MV-4-11 (cell line): Measurements from ENCODE around the gene RNF166.

Source experiments
- DNase-seq: peaks from one replicate; lab custom pipeline; 2025; lab: John Stamatoyannopoulos, UW

The RNF166 gene

GRCh38 chr16:88706229-88706964, at the start of gene RNF166, which contains the start of gene CTU2:
TSS of gene RNF166 (minus strand) at chr16:88706408. CDS start at chr16:88706325, 83 bp downstream.
TSS of gene CTU2 (plus strand) at chr16:88706503. CDS start at chr16:88706531, 28 bp downstream.
- peak; percentile 71 for DNase-seq

- DNase-seq, result no peak
Observed at GRCh38 chr16:88754912-88755744, 48.9 kb upstream of the RNF166 start.

- no peak for DNase-seq
Observed at GRCh38 chr16:88754109-88754911, 48.1 kb upstream of the RNF166 start.

- no peak for DNase-seq
Observed at GRCh38 chr16:88753602-88754001, 47.4 kb upstream of the RNF166 start.

GRCh38 chr16:88753191-88753590, 47.0 kb upstream of the RNF166 start:
- DNase-seq, result no peak

DNA sequence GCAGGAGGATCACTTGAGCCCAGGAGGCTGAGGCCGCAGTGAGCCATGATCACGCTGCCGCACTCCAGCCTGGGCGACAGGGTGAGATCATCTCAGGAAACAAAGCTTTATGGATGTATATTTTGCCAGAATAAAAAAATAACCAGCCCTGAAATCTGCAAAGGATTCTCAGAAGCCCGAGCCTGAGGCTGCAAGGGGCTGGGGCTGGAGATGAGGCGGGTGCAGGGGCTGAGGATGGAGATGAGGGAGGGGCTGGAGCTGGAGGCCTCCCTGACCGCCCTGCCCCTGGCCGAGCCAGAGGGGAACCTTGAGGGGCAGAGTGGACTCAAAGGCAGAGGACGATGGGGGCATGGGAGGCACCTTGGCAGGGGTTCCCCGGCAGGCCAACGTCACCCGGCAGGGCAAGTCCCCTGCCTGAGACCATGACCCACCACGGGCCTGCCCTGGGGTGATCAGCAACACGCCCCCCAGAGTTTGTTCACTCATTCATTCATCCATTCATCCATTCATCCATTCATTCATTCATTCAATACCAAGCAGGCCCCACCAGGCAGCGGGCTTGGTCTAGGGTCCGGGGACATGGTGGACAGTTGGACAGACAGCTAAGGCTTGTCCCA, 46.3 kb upstream of the RNF166 start:
- DNase-seq, result no peak

GRCh38 chr16:88750854-88751253, 44.6 kb upstream of the RNF166 start:
- DNase-seq, result no peak

DNA sequence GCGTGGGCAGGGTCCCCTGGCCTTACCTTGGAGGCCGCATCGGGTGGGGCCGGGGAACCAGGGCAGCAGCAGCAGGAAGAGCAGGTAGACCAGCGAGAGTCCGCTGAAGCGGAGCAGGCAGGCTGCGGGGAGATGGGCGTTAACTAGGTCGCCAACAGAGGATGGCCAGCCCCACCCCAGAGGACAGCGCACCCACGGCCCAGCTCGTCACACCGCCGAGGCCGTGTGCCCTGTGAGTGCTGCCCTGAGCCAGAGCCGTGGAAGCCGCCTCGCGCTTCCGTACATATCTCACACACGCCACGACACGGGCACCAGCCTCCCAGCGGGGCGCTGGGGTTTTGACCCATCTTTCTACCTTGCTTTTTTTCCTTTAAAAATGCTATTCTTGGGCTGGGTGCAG, 43.1 kb upstream of the RNF166 start:
- no peak for DNase-seq

GRCh38 chr16:88748364-88748763, 42.2 kb upstream of the RNF166 start:
- no peak for DNase-seq

GRCh38 chr16:88747588-88748301, 41.5 kb upstream of the RNF166 start:
- peak; percentile 56 for DNase-seq

DNA sequence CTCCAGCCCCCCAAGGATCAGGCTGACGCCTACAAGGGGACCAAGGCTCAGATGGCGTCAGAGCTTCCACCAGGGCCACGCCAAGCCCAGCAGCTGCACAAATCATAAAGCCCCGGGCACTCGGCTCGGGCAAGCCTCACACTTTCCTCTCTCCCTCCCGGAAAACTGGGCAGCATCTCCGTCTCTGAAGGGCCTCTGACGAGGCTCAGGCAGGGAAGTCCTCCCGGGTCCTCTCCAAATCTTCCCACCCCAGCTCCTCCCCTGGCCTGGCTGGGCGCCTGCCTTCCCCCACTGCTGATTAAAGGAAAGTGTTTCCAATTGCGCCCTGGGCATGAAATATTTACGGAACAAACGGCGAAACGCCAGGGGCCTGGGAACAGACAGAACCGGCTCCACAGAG, 40.3 kb upstream of the RNF166 start:
- no peak for DNase-seq

- no peak for DNase-seq
Observed at GRCh38 chr16:88744577-88745521, 38.6 kb upstream of the RNF166 start.

DNA sequence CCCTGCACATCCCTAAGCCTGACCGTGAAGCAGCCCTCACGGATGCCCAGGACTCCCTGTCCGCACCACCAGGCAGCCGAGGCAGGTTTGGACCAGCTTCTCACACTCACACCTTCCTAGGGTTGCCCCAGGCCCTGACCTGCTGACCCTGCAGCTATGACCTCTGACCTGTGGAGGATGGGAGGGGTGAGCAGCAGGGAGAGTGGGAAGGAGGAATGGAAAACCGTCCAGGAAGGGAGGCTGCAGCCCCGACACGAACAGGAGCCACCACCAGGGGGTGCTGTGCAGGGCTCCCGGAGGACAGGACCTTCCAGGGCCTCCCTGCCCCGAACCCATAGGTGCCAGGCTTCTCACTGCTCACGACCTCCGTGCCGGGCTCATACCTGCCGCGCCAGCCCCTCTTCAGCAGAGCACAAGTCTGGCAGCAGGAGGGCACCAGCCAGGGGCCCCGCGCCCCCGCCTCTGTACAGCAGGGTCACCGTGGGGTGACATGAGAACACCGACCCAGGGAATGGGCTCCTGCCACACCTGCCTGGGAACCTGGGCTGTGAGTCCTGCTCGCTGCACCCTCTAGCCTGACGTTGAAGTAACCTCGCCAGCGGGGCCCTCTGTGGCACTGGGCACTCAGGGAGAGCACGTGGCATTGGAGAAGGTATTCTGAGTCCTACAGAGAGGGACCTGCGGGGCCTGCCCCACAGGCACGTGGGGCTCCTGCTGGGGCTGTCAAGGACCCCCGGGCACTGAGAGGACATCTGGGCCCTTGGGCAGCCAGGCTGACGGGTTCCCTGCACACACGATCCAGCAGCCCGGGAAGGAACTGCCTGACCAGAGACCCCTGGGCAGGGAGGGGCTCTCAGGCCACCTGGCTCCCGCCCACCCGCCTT, 37.7 kb upstream of the RNF166 start:
- no peak for DNase-seq

DNA sequence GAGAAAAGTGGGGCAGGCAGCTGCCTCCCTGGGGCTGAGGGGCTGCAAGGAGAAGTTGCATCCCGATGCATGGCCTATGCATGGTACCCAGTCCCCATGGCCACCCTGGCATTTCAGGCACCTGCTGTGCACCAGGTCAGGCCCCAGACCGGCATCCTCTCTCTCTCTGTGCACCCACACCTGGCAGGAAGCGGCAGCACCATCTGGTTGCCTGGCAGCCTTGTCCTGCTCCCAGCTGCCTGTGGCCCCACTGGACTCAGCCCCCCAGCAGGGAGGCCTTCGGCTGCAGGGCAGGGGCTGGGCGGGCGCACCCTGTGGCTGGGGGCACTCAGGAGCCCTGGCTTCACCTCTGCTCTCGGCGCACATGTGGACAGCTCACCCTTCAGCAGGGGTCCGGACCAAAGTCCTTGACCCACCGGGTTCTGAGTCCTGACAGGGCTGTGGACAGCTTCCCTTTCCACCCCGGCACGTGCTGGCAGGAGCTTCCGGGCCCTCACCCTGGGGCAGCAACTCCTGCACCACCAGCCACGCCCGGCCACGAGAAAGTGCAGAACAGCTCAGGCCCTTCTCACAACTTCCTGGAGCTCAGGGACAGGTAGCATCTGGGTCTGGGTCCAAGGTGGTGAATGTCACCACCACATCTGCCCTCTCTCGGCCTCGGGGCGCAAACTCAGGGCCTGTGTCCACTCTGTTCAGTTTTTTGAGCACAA, 36.8 kb upstream of the RNF166 start:
- DNase-seq, result no peak

DNA sequence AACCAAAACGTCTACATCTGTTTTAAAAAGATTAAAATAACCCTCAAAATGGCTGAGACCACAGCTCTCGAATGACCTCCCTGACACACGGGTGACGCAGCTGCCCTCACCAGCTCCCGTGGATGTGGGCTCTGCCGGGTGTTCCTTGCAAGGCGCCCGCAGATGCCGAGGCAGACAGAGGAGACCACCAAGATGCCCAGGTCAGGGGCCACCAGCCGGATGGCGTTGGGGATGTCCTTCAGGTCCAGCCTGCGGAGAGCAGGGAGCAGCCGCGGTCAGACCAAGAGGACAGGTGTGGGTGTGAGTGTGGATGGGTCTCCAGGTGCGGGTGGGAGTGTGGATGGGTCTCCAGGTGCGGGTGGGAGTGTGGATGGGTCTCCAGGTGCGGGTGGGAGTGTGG, 35.2 kb upstream of the RNF166 start:
- DNase-seq, result peak; percentile 77

DNA sequence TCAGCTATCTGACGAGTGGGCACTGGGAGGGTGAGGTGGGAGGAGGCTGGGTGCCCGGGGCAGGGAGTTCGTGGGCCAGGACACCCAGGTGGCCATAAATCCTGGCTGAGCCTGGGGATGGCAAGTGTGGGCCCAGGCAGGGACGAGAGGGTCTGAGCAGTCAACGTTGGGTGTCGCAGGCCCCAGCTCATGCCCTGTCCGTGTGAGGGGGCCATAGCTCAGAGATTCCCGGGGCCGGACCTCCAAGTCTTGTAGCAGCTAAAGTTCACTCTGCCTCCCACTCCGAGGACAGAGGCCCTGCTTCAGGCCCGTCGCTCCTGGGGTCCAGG, 34.5 kb upstream of the RNF166 start:
- no peak for DNase-seq

DNA sequence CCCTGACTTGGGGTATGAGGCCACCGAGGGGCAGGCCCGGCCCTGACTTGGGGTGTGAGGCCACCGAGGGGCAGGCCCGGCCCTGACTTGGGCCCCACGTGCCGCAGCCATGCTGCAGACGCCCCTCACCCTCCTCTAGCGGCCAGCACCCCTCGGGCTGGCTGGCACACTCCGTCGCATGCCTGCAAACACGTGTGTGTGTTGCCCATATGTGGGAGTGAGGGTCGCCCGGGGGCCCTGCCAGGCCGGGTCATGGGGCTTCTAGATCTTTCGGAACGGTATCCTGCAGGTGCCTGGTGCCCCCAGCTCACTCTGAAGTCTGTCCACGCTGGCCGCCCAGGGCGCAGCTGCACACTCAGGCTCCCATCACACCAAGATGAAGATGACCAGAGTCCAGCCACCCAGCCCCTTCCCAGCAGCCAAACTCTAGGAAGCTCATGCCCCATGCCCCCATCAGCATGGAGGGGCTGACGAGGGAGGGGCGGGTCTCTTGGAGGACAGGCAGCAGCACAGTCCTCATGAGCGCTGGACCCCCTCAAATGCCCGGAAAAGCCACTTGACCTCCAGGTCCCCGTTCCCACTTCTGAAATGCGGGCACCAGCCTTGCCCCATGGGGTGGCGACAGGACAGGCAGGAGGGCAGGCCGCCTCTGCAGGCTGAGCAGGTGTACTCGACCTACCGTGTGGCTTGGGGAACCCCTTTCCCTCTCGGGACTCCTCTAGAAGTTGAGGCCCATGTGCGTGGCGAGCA, 33.9 kb upstream of the RNF166 start:
- no peak for DNase-seq
